A673 (cell line): Measurements from ENCODE around the gene MATN1. TPM values are rescaled to one million over a fixed set of nuclear protein-coding genes. Genes with fewer than 3 reads are reported as not detected.

ENCODE experiments used
- BruUV-seq: library from RNA; stranded (reverse); fragments of 400-500 nt; replicated peaks from 2 replicates; lab custom pipeline; 2021; lab: Mats Ljungman, UMichigan
- CTCF ChIA-PET: fragments of 300-600 bp; sonication (Branson Sonifier 250); formaldehyde crosslinking; loops from one replicate; lab custom pipeline; 2022; ENCODE audit warnings: antibody characterized with exemption; lab: Charles Lee
- POLR2A ChIA-PET: fragments of 300-600 bp; sonication (Branson Sonifier 250); formaldehyde crosslinking; loops from one replicate; lab custom pipeline; 2022; ENCODE audit warnings: antibody characterized with exemption; ENCODE audit not compliant: low non-redundant PET; lab: Charles Lee
- DNase-seq: peaks from one replicate; pipeline ENCODE4 v3.0.0-alpha.2; 2015; ENCODE audit warnings: low spot score
- H3K27ac ChIP-seq: fragments of 200-600 bp; sonication (generic); 2 replicates; pipeline ENCODE4 v1.5.1; 2016; ENCODE audit warnings: mixed run types, low read depth, mild to moderate bottlenecking, mixed read lengths, antibody characterized with exemption, low read length; ENCODE audit not compliant: poor library complexity, severe bottlenecking
- H3K27me3 ChIP-seq: fragments of 200-600 bp; sonication (generic); replicated peaks from 2 replicates; pipeline ENCODE4 v1.6.1; 2017; ENCODE audit warnings: mixed run types, low read depth, mild to moderate bottlenecking, mixed read lengths, antibody characterized with exemption, low read length; ENCODE audit not compliant: insufficient read depth, poor library complexity
- H3K36me3 ChIP-seq: fragments of 200-600 bp; sonication (generic); 2 replicates; pipeline ENCODE4 v1.6.1; 2016; ENCODE audit warnings: mixed run types, mild to moderate bottlenecking, mixed read lengths, antibody characterized with exemption, low read length; ENCODE audit not compliant: insufficient read depth, poor library complexity, severe bottlenecking
- H3K4me1 ChIP-seq: fragments of 200-600 bp; sonication (generic); 2 replicates; pipeline ENCODE4 v1.6.1; 2017; ENCODE audit warnings: mixed run types, mild to moderate bottlenecking, mixed read lengths, antibody characterized with exemption, low read length; ENCODE audit not compliant: insufficient read depth, poor library complexity, severe bottlenecking
- H3K4me3 ChIP-seq: fragments of 200-600 bp; sonication (generic); 2 replicates; pipeline ENCODE4 v1.5.1; 2016; ENCODE audit warnings: low read depth, mixed run types, mild to moderate bottlenecking, mixed read lengths, low read length; ENCODE audit not compliant: poor library complexity, severe bottlenecking
- H3K9me3 ChIP-seq: fragments of 200-600 bp; sonication (generic); 2 replicates; pipeline ENCODE4 v1.6.1; 2016; ENCODE audit warnings: mixed run types, low read depth, mild to moderate bottlenecking, mixed read lengths, antibody characterized with exemption, low read length; ENCODE audit not compliant: poor library complexity, severe bottlenecking
- CTCF ChIP-seq: fragments of 300-800, 200-600 bp; sonication (generic); conservative IDR thresholded peaks from 2 replicates; pipeline ENCODE4 v1.5.1; 2017; ENCODE audit warnings: low read depth, mild to moderate bottlenecking, antibody characterized with exemption, low read length, moderate library complexity, mixed read lengths
- EZH2 ChIP-seq: fragments of 200-600 bp; sonication (generic); IDR thresholded peaks from 2 replicates; pipeline ENCODE4 v1.6.1; 2017; ENCODE audit warnings: borderline replicate concordance, low read depth, mild to moderate bottlenecking, mixed read lengths, antibody characterized with exemption, low read length; ENCODE audit not compliant: poor library complexity, severe bottlenecking
- intact Hi-C: fragments of 100-400 bp; cut with micrococcal nuclease; formaldehyde crosslinking; loops from one replicate; pipeline ENCODE4 v1.10.0; 2022; ENCODE audit not compliant: unreplicated experiment
- total RNA-seq: library from RNA; stranded (reverse); gene quantifications from 2 replicates; pipeline ENCODE4 v1.2.3, GENCODE V29; 2021

Gene MATN1
- total RNA-seq, 1 experiment from 2014 or later = not detected

- Histone ChIP-seq H3K9me3 (no peaks in the 10 kb centered on the region), H3K27me3 (no peaks in the 10 kb centered on the region), H3K36me3 (no peaks in the 10 kb centered on the region), H3K4me1 (peaks cover 10% of the 10 kb centered on the region), H3K27ac (no peak overlapping the region), H3K4me3 (no peak overlapping the region)
- BruUV-seq = no TSS peak
- no peak for DNase-seq
- intact Hi-C loops = loop anchor here (5.0 to 10.0 kb wide), 6 partner anchors 270 to 1370 kb away; no protein-coding TSS in a partner anchor
- TF ChIP-seq EZH2 (no peak), CTCF (no peak)
- ChIA-PET CTCF (no interaction called here), POLR2A (no interaction called here)
Observed at GRCh38 chr1:30704765-30705509, 18.4 kb downstream of the MATN1 start.

- POLR2A ChIA-PET = no interaction called here
- peaks cover 10% of the 10 kb centered on the region for H3K4me1 ChIP-seq
- no peak overlapping the region for H3K4me3 ChIP-seq
- no peak overlapping the region for H3K27ac ChIP-seq
- CTCF ChIA-PET = no interaction called here
- BruUV-seq = no TSS peak
- intact Hi-C loops = loop anchor here (10.0 kb wide), 4 partner anchors 269 to 1369 kb away; no protein-coding TSS in a partner anchor
- H3K9me3 ChIP-seq = no peaks in the 10 kb centered on the region
- TF ChIP-seq EZH2 (no peak), CTCF (no peak)
- H3K36me3 ChIP-seq = no peaks in the 10 kb centered on the region
- no peaks in the 10 kb centered on the region for H3K27me3 ChIP-seq
- DNase-seq = no peak
Observed at GRCh38 chr1:30704271-30704670, 19.1 kb downstream of the MATN1 start.

GRCh38 chr1:30702823-30703222 is 20.6 kb downstream of the MATN1 start:
- no TSS peak for BruUV-seq
- Histone ChIP-seq H3K4me3 (no peak overlapping the region), H3K36me3 (no peaks in the 10 kb centered on the region), H3K9me3 (no peaks in the 10 kb centered on the region), H3K27me3 (no peaks in the 10 kb centered on the region), H3K27ac (no peak overlapping the region), H3K4me1 (peaks cover 9% of the 10 kb centered on the region)
- TF ChIP-seq EZH2 = no peak
- no peak for TF ChIP-seq CTCF
- no peak for DNase-seq
- CTCF ChIA-PET = no interaction called here
- POLR2A ChIA-PET = no interaction called here
- intact Hi-C loops = loop anchor here (10.0 kb wide), 4 partner anchors 268 to 1368 kb away; no protein-coding TSS in a partner anchor
